ENCODE measurements around the gene ZNF865. TPM values are rescaled to one million over a fixed set of nuclear protein-coding genes. Genes with fewer than 3 reads are reported as not detected.

Gene ZNF865
- total and polyA plus RNA-seq, 2 donors (not counting 1 experiment from before 2014, with no cell fraction given) = 11.3 to 22.7 TPM

DNA sequence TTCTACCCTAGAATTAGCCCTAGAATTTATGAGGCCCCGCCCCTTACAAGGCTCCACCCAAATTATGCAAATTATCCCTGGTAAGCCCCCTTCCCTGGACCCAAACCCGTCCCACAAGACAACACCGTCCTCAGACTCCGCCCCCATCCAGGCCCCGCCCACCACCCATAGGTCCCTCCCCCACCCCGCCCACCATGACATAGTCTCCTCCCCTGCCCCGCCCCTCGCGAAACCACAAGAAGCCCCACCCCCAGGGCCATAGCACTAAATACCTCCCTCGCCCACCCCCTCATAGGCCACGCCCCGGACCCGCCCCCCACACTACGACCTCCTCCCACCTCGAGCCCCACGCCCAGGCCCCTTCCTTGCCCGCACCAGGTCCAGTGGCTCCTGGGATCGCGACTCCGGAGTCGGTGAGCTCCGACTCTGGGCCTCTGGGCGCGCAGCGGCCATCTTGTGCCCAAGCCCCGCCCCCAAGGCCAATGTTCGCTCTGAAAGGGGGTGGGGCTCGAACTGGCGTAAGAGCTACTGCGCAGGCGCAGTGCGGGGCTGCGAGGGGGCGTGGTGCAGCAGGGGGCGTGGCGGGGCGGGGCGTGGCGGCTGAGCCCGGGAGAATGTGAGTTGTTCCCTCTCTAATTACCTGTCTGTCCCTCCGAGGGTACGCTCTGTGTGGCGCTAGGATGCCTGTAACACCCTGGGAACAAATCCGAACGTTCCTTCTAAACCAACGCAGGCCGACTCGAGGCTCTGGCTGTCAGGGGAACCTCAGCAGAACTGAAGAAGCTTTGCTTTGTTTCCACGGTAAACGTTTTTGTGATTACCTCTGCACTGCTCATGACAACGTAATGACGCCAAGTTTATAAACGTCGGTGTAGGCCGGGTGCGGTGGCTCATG is 18.9 kb downstream of the ZNF865 start, which contains the start of gene ZNF784:
TSS of gene ZNF784 (minus strand) at position 458 of the 895 bp plus-strand sequence. CDS start at position 453, 5 bp downstream.
- ChIA-PET CTCF (interaction anchor here (0.6 to 3.8 kb wide), 15 partner anchors 9 to 483 kb away, joined by 3 to 27 read pairs (median 5); partner anchors contain the start of genes FIZ1, ZNF628 and ZNF865), POLR2A (interaction anchor here (0.5 to 2.4 kb wide), 18 partner anchors 8 to 496 kb away, joined by 3 to 58 read pairs (median 5); partner anchors contain the start of genes CCDC106, FIZ1, U2AF2 and UBE2S)
- TF ChIP-seq, protein P1, sequence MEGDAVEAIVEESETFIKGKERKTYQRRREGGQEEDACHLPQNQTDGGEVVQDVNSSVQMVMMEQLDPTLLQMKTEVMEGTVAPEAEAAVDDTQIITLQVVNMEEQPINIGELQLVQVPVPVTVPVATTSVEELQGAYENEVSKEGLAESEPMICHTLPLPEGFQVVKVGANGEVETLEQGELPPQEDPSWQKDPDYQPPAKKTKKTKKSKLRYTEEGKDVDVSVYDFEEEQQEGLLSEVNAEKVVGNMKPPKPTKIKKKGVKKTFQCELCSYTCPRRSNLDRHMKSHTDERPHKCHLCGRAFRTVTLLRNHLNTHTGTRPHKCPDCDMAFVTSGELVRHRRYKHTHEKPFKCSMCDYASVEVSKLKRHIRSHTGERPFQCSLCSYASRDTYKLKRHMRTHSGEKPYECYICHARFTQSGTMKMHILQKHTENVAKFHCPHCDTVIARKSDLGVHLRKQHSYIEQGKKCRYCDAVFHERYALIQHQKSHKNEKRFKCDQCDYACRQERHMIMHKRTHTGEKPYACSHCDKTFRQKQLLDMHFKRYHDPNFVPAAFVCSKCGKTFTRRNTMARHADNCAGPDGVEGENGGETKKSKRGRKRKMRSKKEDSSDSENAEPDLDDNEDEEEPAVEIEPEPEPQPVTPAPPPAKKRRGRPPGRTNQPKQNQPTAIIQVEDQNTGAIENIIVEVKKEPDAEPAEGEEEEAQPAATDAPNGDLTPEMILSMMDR (IDR thresholded peaks at IDR 0.05) = no peak
- no peak for TF ChIP-seq EZH2 (IDR thresholded peaks at IDR 0.05; ENCODE audit: borderline replicate concordance, insufficient read depth, low read depth, low read length, poor library complexity, severe bottlenecking)
- H3K27me3 Mint-ChIP-seq = no peaks in the 10 kb centered on the region
- Histone ChIP-seq H3K4me3 (ENCODE audit: control extremely low read depth in 1 of 5, extremely low read depth in 1 of 5, insufficient read depth in 1 of 5, low read depth in 2 of 5, low read length in 4 of 5) (peak within 1 kb of the TSS in 4 of 5 experiments; percentile 47 to 84 (median 69)), H3K9ac (ENCODE audit: low read length) (peak within 1 kb of the TSS; percentile 85), H3K4me2 (replicated peaks; ENCODE audit: low read depth, low read length, poor library complexity, severe bottlenecking) (peak within 1 kb of the TSS; percentile 81), H3K27ac (ENCODE audit: low read length in 2 of 2) (peak within 1 kb of the TSS; percentile 87), H3K4me1 (ENCODE audit: control insufficient read depth in 2 of 2, insufficient read depth in 2 of 2, low read length in 2 of 2) (peaks cover 10 to 14% of the 10 kb centered on the region in 2 donors), H3K27me3 (replicated peaks in 1 of 4; ENCODE audit: control extremely low read depth in 1 of 4, control insufficient read depth in 3 of 4, insufficient read depth in 4 of 4, low read length in 3 of 4) (no peaks in the 10 kb centered on the region), H3K9me3 (ENCODE audit: control extremely low read depth in 1 of 3, control insufficient read depth in 2 of 3, insufficient read depth in 1 of 3, low read length in 2 of 3) (no peaks in the 10 kb centered on the region), H3K79me2 (ENCODE audit: control insufficient read depth, insufficient read depth, low read length) (peaks cover 8% of the 10 kb centered on the region), H2AFZ (ENCODE audit: insufficient read depth, low read depth, low read length, poor library complexity, severe bottlenecking) (peak within 1 kb of the TSS; percentile 82), H4K20me1 (ENCODE audit: control insufficient read depth, insufficient read depth, low read length, poor library complexity, severe bottlenecking) (peaks cover 7% of the 10 kb centered on the region), H3K36me3 (replicated peaks in 1 of 2; ENCODE audit: control extremely low read depth in 1 of 2, control insufficient read depth in 1 of 2, extremely low read depth in 1 of 2, insufficient read depth in 2 of 2, low read length in 1 of 2) (peaks cover 0 to 6% of the 10 kb centered on the region in 2 experiments)
- DNase-seq (peak; percentile 97), ATAC-seq (ENCODE audit: low read depth) (peak; percentile 86)
- intact Hi-C loops (cut with micrococcal nuclease) = loop anchor here (1.0 to 10.0 kb wide), 9 partner anchors 8 to 520 kb away; partner anchors contain the start of genes FIZ1, ISOC2, UBE2S and ZNF444
- WGBS (ENCODE audit: insufficient coverage) = under 1% methylated on average over 49 of the region's 56 CpGs
- H3K4me1 Mint-ChIP-seq = peaks cover 18% of the 10 kb centered on the region
- peak within 1 kb of the TSS; percentile 99 for H3K27ac Mint-ChIP-seq
- peak within 1 kb of the TSS; percentile 95 for H3K4me3 Mint-ChIP-seq
- no peaks in the 10 kb centered on the region for H3K9me3 Mint-ChIP-seq (ENCODE audit: insufficient read depth)
